GM12878 (cell line): ENCODE results near the gene PTPRD. TPM values are rescaled to one million over a fixed set of nuclear protein-coding genes. Genes with fewer than 3 reads are reported as not detected.

Experiments used
- ATAC-seq: fragments of 200-7000 bp; cut with Tn5 transposase; 3 replicates; pipeline ENCODE4 v1.9.1; 2020; ENCODE audit warnings: mild to moderate bottlenecking, moderate library complexity
- BruUV-seq: library from RNA; stranded (reverse); fragments of 400-500 nt; replicated peaks from 2 replicates; lab custom pipeline; 2021; lab: Mats Ljungman, UMichigan
- CTCF ChIA-PET: fragments of 300-600 bp; sonication (Branson Sonifier 250); formaldehyde crosslinking; extraction: SDS; loops from one replicate; lab custom pipeline; 2021; ENCODE audit warnings: inconsistent platforms; lab: Yijun Ruan, JAX
- POLR2A ChIA-PET: fragments of 350-600 bp; formaldehyde crosslinking; extraction: SDS; loops from one replicate; lab custom pipeline; 2021; ENCODE audit warnings: inconsistent platforms; lab: Charles Lee
- RAD21 ChIA-PET: fragments of 300-600 bp; sonication (Branson Sonifier 250); formaldehyde crosslinking; loops from one replicate; lab custom pipeline; 2023; ENCODE audit warnings: antibody characterized with exemption; ENCODE audit not compliant: unreplicated experiment; lab: Charles Lee
- SMC1A ChIA-PET: fragments of 300-600 bp; sonication (Branson Sonifier 250); formaldehyde crosslinking; loops from one replicate; lab custom pipeline; 2023; ENCODE audit not compliant: unreplicated experiment, uncharacterized antibody; lab: Charles Lee
- DNase-seq: peaks from one replicate; pipeline ENCODE4 v3.0.0-alpha.2; 2011; ENCODE audit warnings: low read depth, low spot score
- FAIRE-seq: peaks from 3 replicates; lab custom pipeline; 2011; peaks lifted over from hg19 to GRCh38; lab: Jason Lieb, UNC
- H2AFZ ChIP-seq: 2 replicates; pipeline ENCODE4 v1.6.0; 2011; ENCODE audit warnings: low read depth, low read length, control low read depth; ENCODE audit not compliant: control insufficient read depth
- H3K27ac ChIP-seq: 2 replicates; pipeline ENCODE4 v1.5.1; 2011; ENCODE audit warnings: control low read depth; ENCODE audit not compliant: control insufficient read depth, insufficient read depth
- H3K27me3 ChIP-seq, 2 experiments: replicated peaks in 1 of 2; 2 replicates each; pipeline versions ENCODE4 v1.6.0 to v1.6.1; 2011; ENCODE audit warnings: low read length in 1 of 2; ENCODE audit not compliant: control insufficient read depth in 2 of 2, insufficient read depth in 2 of 2
- H3K36me3 ChIP-seq, 2 experiments: 2 replicates each; pipeline ENCODE4 v1.5.1; 2011; ENCODE audit warnings: low read length in 1 of 2; ENCODE audit not compliant: control insufficient read depth in 2 of 2, insufficient read depth in 2 of 2
- H3K4me1 ChIP-seq: 2 replicates; pipeline ENCODE4 v1.6.1; 2011; ENCODE audit warnings: mild to moderate bottlenecking, low read length, moderate library complexity, mixed read lengths; ENCODE audit not compliant: control insufficient read depth, insufficient read depth
- H3K4me2 ChIP-seq: 2 replicates; pipeline ENCODE4 v1.6.0; 2011; ENCODE audit warnings: control low read depth; ENCODE audit not compliant: control insufficient read depth, insufficient read depth
- H3K4me3 ChIP-seq: fragments of 200-600 bp; sonication (generic); 2 replicates; pipeline ENCODE4 v1.5.1; 2016
- H3K79me2 ChIP-seq: 2 replicates; pipeline ENCODE4 v1.6.0; 2011; ENCODE audit warnings: low read length; ENCODE audit not compliant: control insufficient read depth, insufficient read depth
- H3K9ac ChIP-seq: 2 replicates; pipeline ENCODE4 v1.8.0; 2011; ENCODE audit warnings: low read length, control low read depth, mixed read lengths; ENCODE audit not compliant: control insufficient read depth, insufficient read depth
- H3K9me3 ChIP-seq: replicated peaks from 3 replicates; pipeline ENCODE4 v1.5.1; 2011; ENCODE audit warnings: mild to moderate bottlenecking, low read length; ENCODE audit not compliant: control insufficient read depth, insufficient read depth
- H4K20me1 ChIP-seq: 2 replicates; pipeline ENCODE4 v1.6.0; 2011; ENCODE audit not compliant: control insufficient read depth, insufficient read depth
- BCL11A ChIP-seq: IDR thresholded peaks from 2 replicates; pipeline ENCODE4 v1.6.1; 2011; ENCODE audit warnings: low read depth, low read length
- BCL3 ChIP-seq: IDR thresholded peaks from 2 replicates; pipeline ENCODE4 v1.6.1; 2011; ENCODE audit warnings: borderline replicate concordance, low read depth, mild to moderate bottlenecking, moderate library complexity, low read length; ENCODE audit not compliant: insufficient read depth, poor library complexity, severe bottlenecking
- CTCF ChIP-seq, 3 experiments: IDR thresholded peaks in 2 of 3; conservative IDR thresholded peaks in 1 of 3; 2 replicates each; pipeline ENCODE4 v1.5.1; 2011; ENCODE audit warnings: low read depth in 3 of 3, low read length in 3 of 3, mild to moderate bottlenecking in 3 of 3, control low read depth in 2 of 3, moderate library complexity in 2 of 3, inconsistent platforms in 1 of 3, mixed read lengths in 1 of 3; ENCODE audit not compliant: control insufficient read depth in 2 of 3, insufficient read depth in 1 of 3; ENCODE audit errors: extremely low read depth in 1 of 3
- ELK1 ChIP-seq: IDR thresholded peaks from 2 replicates; pipeline ENCODE4 v1.6.1; 2012; ENCODE audit warnings: low read depth, low read length, improper control_type of control experiment
- HDAC2 ChIP-seq: fragments of 200-600 bp; sonication (generic); IDR thresholded peaks from 2 replicates; pipeline ENCODE4 v1.6.1; 2017
- HDAC6 ChIP-seq: fragments of 200-600 bp; sonication (generic); IDR thresholded peaks from one replicate; pipeline ENCODE4 v1.8.0; 2017; ENCODE audit warnings: antibody characterized with exemption; ENCODE audit not compliant: unreplicated experiment
- KDM1A ChIP-seq: fragments of 200-600 bp; sonication (generic); IDR thresholded peaks from 2 replicates; pipeline ENCODE4 v1.6.1; 2016; ENCODE audit warnings: borderline replicate concordance
- MYC ChIP-seq: IDR thresholded peaks from 2 replicates; pipeline ENCODE4 v1.6.1; 2011; ENCODE audit warnings: mild to moderate bottlenecking, low read length, moderate library complexity, inconsistent platforms; ENCODE audit not compliant: insufficient read depth, insufficient replicate concordance, insufficient read length, severe bottlenecking
- NRF1 ChIP-seq: conservative IDR thresholded peaks from 2 replicates; pipeline ENCODE4 v1.6.1; 2011; ENCODE audit warnings: mild to moderate bottlenecking, low read depth, low read length, improper control_type of control experiment
- RELA ChIP-seq: fragments of 450-650 bp; IDR thresholded peaks from 2 replicates; pipeline ENCODE4 v1.8.0; 2014; ENCODE audit warnings: borderline replicate concordance; ENCODE audit not compliant: partially characterized antibody
- SMAD5 ChIP-seq: IDR thresholded peaks from 2 replicates; pipeline ENCODE4 v1.6.1; 2016; ENCODE audit warnings: antibody characterized with exemption, low read depth
- SPI1 ChIP-seq: IDR thresholded peaks from 2 replicates; pipeline ENCODE4 v1.6.1; 2011; ENCODE audit warnings: low read depth, mild to moderate bottlenecking, low read length, moderate library complexity, borderline replicate concordance; ENCODE audit not compliant: insufficient read depth
- SREBF2 ChIP-seq: IDR thresholded peaks from 2 replicates; pipeline ENCODE4 v1.6.1; 2012; ENCODE audit warnings: mild to moderate bottlenecking, low read length
- ZBTB33 ChIP-seq: fragments of 450-650 bp; IDR thresholded peaks from 2 replicates; pipeline ENCODE4 v1.6.1; 2017; ENCODE audit warnings: mild to moderate bottlenecking
- ZNF274 ChIP-seq: IDR thresholded peaks from one replicate; pipeline ENCODE4 v1.8.0; 2011; ENCODE audit not compliant: insufficient read length, insufficient read depth
- ZZZ3 ChIP-seq: IDR thresholded peaks from 2 replicates; pipeline ENCODE4 v1.6.1; 2011; ENCODE audit warnings: low read depth; ENCODE audit not compliant: control insufficient read depth, insufficient read length
- WGBS: methylation state at CpG from one replicate; pipeline ENCODE4 v1.1.6; 2016; ENCODE audit warnings: low lambda C conversion rate; ENCODE audit not compliant: insufficient replicate concordance, insufficient coverage; ENCODE audit errors: missing lambda C conversion rate; 5-methylcytosine and 5-hydroxymethylcytosine counted together
- in situ Hi-C: fragments of 300-500 bp; cut with MboI; formaldehyde crosslinking; loops from 9 replicates; pipeline ENCODE4 v1.14.3; 2018; ENCODE audit warnings: mixed read lengths
- intact Hi-C: fragments of 100-400 bp; cut with micrococcal nuclease; formaldehyde crosslinking; loops from one replicate; pipeline ENCODE4 v1.14.2; 2022; ENCODE audit not compliant: unreplicated experiment
- polyA plus RNA-seq, 11 experiments: library from polyadenylated mRNA; depleted of rRNA in 4 of 11; unstranded in 6 of 11; stranded (reverse) in 5 of 11; fragments of >200 nt; fragmentation: Nextera tagmentation in 4 of 11; fragmentation: Illumina TruSeq in 1 of 11; extraction: Ambion mirVana in 4 of 11; extraction: Trizol in 1 of 11; gene quantifications; 1 replicate in 1 of 11; 2 replicates in 10 of 11; pipeline versions ENCODE4 v1.2.1 to v1.2.3, GENCODE V29; 2011 to 2016; ENCODE audit warnings: inconsistent platforms in 2 of 11, missing spikeins in 2 of 11, low read depth in 1 of 11
- total RNA-seq, 4 experiments: library from RNA; depleted of rRNA in 3 of 4; stranded (reverse); fragments of >200 nt in 3 of 4; fragmentation: Illumina TruSeq in 1 of 4; extraction: Trizol in 1 of 4; gene quantifications; 2 replicates each; pipeline versions ENCODE4 v1.2.1 to v1.2.3, GENCODE V29; 2013 to 2021

PTPRD gene
- total and polyA plus RNA-seq, 10 of the 15 experiments (the other 5 are each of a cell fraction or from before 2014, with no cell fraction given): under 0.01 to 0.05 (median 0.01) TPM; not detected in 7

- H3K4me3 ChIP-seq: no peak overlapping the region
- FAIRE-seq: no peak
- no peak overlapping the region for H3K4me2 ChIP-seq
- ChIA-PET RAD21 (no interaction called here), SMC1A (interaction anchor here (1.5 kb wide), 1 partner anchor 11 kb away, joined by 4 read pairs; no protein-coding TSS in a partner anchor), CTCF (interaction anchor here (0.8 kb wide), 1 partner anchor 860 kb away, joined by 3 read pairs; no protein-coding TSS in a partner anchor), POLR2A (no interaction called here)
- H4K20me1 ChIP-seq: no peaks in the 10 kb centered on the region
- no peaks in the 10 kb centered on the region for H3K4me1 ChIP-seq
- no peaks in the 10 kb centered on the region for H3K36me3 ChIP-seq
- no peaks in the 10 kb centered on the region for H3K27me3 ChIP-seq
- WGBS: 0% methylated on average over 2 of the region's 2 CpGs
- no peak for TF ChIP-seq HDAC6
- TF ChIP-seq RELA: no peak
- no peak for TF ChIP-seq SREBF2
- no peak for TF ChIP-seq ZBTB33
- no peak for TF ChIP-seq ZNF274
- no peak for TF ChIP-seq CTCF (IDR thresholded peaks at IDR 0.05 in 2 of 3, conservative IDR thresholded peaks at IDR 0.05 in 1 of 3; ENCODE audit: control insufficient read depth in 2 of 3, extremely low read depth in 1 of 3, insufficient read depth in 1 of 3, low read depth in 3 of 3, low read length in 3 of 3)
- no peak for TF ChIP-seq HDAC2
- no peak for TF ChIP-seq SMAD5
- no peak for TF ChIP-seq MYC
- no peak for TF ChIP-seq SPI1
- TF ChIP-seq ELK1: no peak
- no peak for TF ChIP-seq KDM1A
- TF ChIP-seq BCL11A: no peak
- no peak for TF ChIP-seq NRF1
- TF ChIP-seq BCL3: no peak
- no peak for TF ChIP-seq ZZZ3
- no peak overlapping the region for H2AFZ ChIP-seq
- peak; percentile 28 for ATAC-seq
- BruUV-seq: no TSS peak
- no peaks in the 10 kb centered on the region for H3K9me3 ChIP-seq
- H3K9ac ChIP-seq: no peak overlapping the region
- no peaks in the 10 kb centered on the region for H3K79me2 ChIP-seq
- H3K27ac ChIP-seq: no peak overlapping the region
- no peak for DNase-seq
- intact Hi-C loops: no loop called here
- in situ Hi-C loops: no loop called here
Observed at GRCh38 chr9:10230512-10230911, 382.3 kb downstream of the PTPRD start.
